H1 (cell line): Measurements from ENCODE around the gene PFN3. TPM values are rescaled to one million over a fixed set of nuclear protein-coding genes. Genes with fewer than 3 reads are reported as not detected.

ENCODE experiments used
- RAD21 ChIP-seq, 2 experiments: IDR thresholded peaks in 1 of 2; conservative IDR thresholded peaks in 1 of 2; 2 replicates each; pipeline ENCODE4 v1.6.1; 2011; ENCODE audit warnings: low read depth in 2 of 2, low read length in 2 of 2, improper control_type of control experiment in 1 of 2, inconsistent platforms in 1 of 2, mild to moderate bottlenecking in 1 of 2, moderate library complexity in 1 of 2
- SP4 ChIP-seq: IDR thresholded peaks from 2 replicates; pipeline ENCODE4 v1.6.1; 2012; ENCODE audit warnings: low read length, inconsistent platforms
- TEAD4 ChIP-seq: IDR thresholded peaks from 2 replicates; pipeline ENCODE4 v1.6.1; 2012; ENCODE audit warnings: low read depth, low read length, inconsistent platforms, mixed read lengths
- polyA plus RNA-seq, 7 experiments: library from polyadenylated mRNA; depleted of rRNA in 3 of 7; stranded (reverse) in 5 of 7; unstranded in 2 of 7; fragments of >200 nt in 5 of 7; fragments of 200-250 nt in 2 of 7; gene quantifications; 1 replicate in 5 of 7; 2 replicates in 1 of 7; 4 replicates in 1 of 7; pipeline versions ENCODE4 v1.2.1 to v1.2.3, GENCODE V29; 2011 to 2013; ENCODE audit warnings: missing spikeins in 2 of 7, mixed read lengths in 2 of 7
- total RNA-seq: library from RNA; stranded (reverse); fragmentation: NEBNext Ultra II Directional; extraction: Animal tissue kit (Norgen Biotek cat#: 25700); gene quantifications from 2 replicates; pipeline ENCODE4 v1.2.1, GENCODE V29; 2021
- TF ChIP-seq, protein P1 (sequence below), 3 experiments: IDR thresholded peaks; 1 replicate in 2 of 3; 2 replicates in 1 of 3; pipeline versions ENCODE4 v1.5.1 to v1.6.1; 2011; ENCODE audit warnings: low read length in 3 of 3, mild to moderate bottlenecking in 3 of 3, inconsistent platforms in 2 of 3, low read depth in 1 of 3, moderate library complexity in 1 of 3; ENCODE audit not compliant: insufficient read depth in 1 of 3; ENCODE audit errors: control extremely low read depth in 1 of 3

Gene PFN3
- total and polyA plus RNA-seq, 2 of the 8 experiments (the other 6 are each of a cell fraction or from before 2014, with no cell fraction given): not detected

DNA sequence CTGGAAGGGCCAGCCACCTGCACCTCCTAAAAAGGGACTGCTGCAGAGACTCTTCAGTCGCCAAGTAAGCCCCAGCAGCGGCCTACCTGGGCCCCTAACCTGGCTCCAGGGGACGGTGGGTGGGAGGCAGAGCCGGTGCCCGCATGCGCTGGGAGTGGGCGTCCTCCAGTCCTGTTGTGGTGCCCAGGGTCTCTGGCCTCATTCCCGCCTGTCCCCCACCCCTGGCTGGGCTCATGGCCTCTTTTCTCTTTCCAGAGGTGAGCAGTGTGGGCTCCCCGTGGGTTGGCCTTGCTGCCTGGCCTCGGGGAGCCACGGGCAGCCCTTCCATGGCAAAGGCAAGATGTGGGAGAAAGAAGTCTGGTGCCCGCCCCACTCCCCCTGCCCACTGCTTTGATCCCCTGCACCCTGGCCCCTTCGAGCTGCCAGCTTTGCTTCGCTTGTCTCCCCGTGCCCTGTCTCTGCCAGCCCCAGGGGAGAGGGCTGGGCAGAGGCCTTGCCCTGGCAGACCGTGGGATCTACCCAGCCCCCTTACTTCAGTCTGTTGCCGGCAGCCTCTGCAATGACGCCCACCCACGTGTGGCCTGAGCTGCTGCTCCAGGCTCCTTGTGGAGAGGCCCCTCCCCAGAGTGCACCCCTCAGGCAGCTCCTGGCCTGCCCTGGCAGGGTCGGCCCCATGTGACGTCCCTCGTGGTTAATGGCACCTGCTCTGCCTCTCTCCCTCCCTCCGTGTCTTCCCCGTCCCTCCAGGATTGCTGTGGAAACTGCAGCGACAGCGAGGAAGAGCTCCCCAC lies 40.7 kb upstream of the PFN3 start (continued):
- TF ChIP-seq, protein P1, sequence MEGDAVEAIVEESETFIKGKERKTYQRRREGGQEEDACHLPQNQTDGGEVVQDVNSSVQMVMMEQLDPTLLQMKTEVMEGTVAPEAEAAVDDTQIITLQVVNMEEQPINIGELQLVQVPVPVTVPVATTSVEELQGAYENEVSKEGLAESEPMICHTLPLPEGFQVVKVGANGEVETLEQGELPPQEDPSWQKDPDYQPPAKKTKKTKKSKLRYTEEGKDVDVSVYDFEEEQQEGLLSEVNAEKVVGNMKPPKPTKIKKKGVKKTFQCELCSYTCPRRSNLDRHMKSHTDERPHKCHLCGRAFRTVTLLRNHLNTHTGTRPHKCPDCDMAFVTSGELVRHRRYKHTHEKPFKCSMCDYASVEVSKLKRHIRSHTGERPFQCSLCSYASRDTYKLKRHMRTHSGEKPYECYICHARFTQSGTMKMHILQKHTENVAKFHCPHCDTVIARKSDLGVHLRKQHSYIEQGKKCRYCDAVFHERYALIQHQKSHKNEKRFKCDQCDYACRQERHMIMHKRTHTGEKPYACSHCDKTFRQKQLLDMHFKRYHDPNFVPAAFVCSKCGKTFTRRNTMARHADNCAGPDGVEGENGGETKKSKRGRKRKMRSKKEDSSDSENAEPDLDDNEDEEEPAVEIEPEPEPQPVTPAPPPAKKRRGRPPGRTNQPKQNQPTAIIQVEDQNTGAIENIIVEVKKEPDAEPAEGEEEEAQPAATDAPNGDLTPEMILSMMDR (IDR thresholded peaks at IDR 0.05; ENCODE audit: control extremely low read depth in 1 of 3, insufficient read depth in 1 of 3, low read depth in 1 of 3, low read length in 3 of 3): no peak
- no peak for TF ChIP-seq TEAD4
- TF ChIP-seq RAD21 (IDR thresholded peaks at IDR 0.05 in 1 of 2, conservative IDR thresholded peaks at IDR 0.05 in 1 of 2; ENCODE audit: low read depth in 2 of 2, low read length in 2 of 2): no peak
- TF ChIP-seq SP4: no peak
